GM18870 (cell line): ENCODE data around the gene OR13C2.
"Not testable (repeated sequence)": the region's sequence is repeated elsewhere in the genome, so short reads cannot be mapped to it uniquely, and the experiment has no call there.

Experiments used
- ATAC-seq: cut with Tn5 transposase; IDR thresholded peaks from one replicate; pipeline ENCODE4 v1.9.1; 2021; ENCODE audit warnings: moderate library complexity; ENCODE audit not compliant: unreplicated experiment

Gene OR13C2

GRCh38 chr9:104605527-104605926 is at the start of gene OR13C2:
Gene OR13C2 (minus strand): TSS chr9:104605627. CDS start chr9:104605627, 0 bp downstream.
- ATAC-seq: not testable (repeated sequence)

DNA sequence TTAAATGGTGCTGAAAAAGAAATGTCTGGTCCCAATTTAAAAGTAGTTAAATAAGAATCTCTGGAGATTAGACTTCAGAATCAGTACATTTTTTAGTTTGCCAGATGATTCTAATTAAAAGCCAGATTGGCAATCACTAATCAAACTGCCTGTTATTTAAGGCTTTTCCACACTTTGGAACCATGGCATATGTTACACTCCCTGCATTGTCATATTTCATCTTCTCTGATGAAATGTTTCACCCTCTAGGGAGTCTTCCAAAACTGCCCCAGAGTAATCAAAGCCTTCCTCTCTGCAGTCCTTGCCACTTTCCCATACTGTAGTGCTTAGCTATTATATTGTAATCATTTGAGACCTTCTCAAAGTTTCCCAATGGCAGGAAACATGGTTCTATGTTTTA is 30.0 kb upstream of the OR13C2 start:
- no peak for ATAC-seq

GRCh38 chr9:104633976-104634520 is 28.6 kb upstream of the OR13C2 start:
- no peak for ATAC-seq

GRCh38 chr9:104625964-104626363 is 20.5 kb upstream of the OR13C2 start:
- not testable (repeated sequence) for ATAC-seq

- no peak for ATAC-seq
Observed at GRCh38 chr9:104618104-104618503, 12.7 kb upstream of the OR13C2 start, which contains the start of gene OR13C9. Gene OR13C9 (minus strand): TSS chr9:104618204. CDS start chr9:104618204, 0 bp downstream.

DNA sequence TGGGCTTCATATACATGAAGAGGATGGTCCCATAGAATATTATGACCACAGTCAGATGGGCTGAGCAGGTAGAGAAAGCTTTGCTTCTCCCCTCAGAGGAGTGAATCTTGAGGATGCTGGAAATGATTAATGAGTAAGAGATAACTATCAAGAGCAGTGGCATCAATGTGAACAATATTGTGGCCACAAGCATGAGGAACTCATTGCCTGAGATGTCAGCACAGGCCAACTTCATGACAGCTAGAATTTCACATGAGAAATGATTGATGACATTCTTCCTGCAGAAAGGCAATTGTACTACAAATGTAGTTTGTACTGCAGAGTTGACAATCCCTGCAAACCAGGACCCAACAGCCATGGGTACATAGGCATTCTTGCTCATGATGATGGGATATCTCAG is 12.0 kb upstream of the OR13C2 start:
- no peak for ATAC-seq

- no peak for ATAC-seq
Observed at GRCh38 chr9:104611213-104611612, 5.8 kb upstream of the OR13C2 start.

DNA sequence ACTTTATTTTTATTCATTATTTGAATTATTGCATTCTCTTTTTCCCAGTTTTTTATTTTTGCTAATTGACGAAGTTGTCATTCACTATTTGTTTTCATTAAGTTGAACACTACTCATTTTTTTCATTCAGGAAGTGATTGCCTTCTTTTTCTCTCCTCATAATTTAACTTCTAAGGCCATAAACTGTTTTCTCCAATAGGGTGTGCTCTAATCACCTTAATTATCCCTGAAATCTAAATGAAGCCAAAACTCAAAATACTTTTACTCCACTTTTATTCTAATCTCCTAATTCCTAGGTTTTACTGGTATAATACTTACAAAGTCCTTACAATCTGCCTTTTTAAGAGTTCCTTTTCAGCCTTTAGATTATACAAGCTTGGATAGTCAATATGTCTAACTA is 2.9 kb upstream of the OR13C2 start:
- ATAC-seq: no peak

- no peak for ATAC-seq
Observed at GRCh38 chr9:104606152-104606551, 725 bp upstream of the OR13C2 start.

GRCh38 chr9:104604801-104605200 is 626 bp downstream of the OR13C2 start:
- ATAC-seq: peak; percentile 61

DNA sequence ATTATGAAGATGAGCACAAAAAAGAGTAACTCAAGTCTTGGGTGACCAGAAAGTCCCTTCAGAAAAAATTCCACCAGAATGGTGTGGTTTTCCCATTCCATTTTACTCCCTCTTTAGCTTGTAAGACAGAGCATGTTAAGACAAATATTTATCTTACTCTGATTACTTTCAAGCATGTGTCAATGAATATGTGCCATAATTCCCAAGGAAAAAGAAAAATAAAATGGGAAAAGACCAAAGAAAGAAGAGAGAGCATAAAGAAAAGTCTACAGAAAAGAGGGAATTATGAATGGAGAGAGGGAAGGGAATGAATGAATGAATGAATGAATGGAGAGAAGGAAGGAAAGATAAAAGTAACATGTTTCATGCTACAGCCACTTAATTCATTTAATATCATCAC is 6.1 kb downstream of the OR13C2 start, which contains the start of gene OR13C5:
OR13C5 (minus strand) TSS at position 101 of the 400 bp plus-strand sequence; CDS start at position 101, 0 bp downstream.
- not testable (repeated sequence) for ATAC-seq

GRCh38 chr9:104598749-104599148 is 6.7 kb downstream of the OR13C2 start:
- ATAC-seq: not testable (repeated sequence)

GRCh38 chr9:104589626-104590025 is 15.8 kb downstream of the OR13C2 start:
- ATAC-seq: no peak

GRCh38 chr9:104586496-104587180 is 18.8 kb downstream of the OR13C2 start:
- no peak for ATAC-seq

DNA sequence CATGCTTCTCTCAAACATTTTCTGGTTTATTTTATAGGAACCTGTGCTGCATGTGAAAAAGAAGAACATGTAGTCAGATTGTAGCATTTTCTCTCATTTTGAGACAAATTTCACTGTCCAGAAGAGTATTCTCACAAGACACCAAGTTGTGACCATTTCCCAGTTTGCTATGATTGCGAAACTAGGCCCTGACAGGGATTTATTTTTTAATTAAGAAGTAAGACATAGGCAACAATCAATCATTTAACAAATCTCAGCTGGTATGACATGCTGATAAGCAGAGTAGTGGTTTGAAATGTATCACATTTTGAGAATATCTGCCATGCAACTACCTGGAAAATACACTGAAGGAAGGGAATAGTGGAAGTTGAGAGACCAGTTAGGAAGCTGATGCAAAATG is 24.9 kb downstream of the OR13C2 start:
- no peak for ATAC-seq

- ATAC-seq: no peak
Observed at GRCh38 chr9:104577263-104577662, 28.2 kb downstream of the OR13C2 start.

DNA sequence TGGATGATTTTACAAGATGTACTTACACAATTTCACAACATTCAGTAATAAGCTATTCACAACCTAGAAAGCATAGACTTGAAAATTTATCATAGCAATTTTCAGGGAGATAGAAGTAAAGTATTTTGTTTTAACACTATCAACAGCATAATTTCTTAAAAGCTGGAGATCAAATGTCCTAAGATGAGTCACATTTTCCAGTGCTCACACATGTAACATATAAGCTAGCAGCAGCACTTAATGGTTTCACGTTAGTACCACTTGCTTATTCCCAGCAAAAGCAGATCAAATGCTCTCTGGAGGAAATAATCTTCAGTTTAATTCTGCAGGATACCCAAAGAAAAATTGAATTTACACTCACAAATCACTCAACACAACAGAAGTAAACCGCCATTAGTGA is 30.0 kb downstream of the OR13C2 start:
- no peak for ATAC-seq

- ATAC-seq: no peak
Observed at GRCh38 chr9:104572612-104573011, 32.8 kb downstream of the OR13C2 start.

GRCh38 chr9:104568868-104569267 is 36.6 kb downstream of the OR13C2 start, which contains the start of gene OR13C8:
Gene OR13C8 (plus strand): TSS chr9:104569168. CDS start chr9:104569168, 0 bp downstream.
- ATAC-seq: no peak

DNA sequence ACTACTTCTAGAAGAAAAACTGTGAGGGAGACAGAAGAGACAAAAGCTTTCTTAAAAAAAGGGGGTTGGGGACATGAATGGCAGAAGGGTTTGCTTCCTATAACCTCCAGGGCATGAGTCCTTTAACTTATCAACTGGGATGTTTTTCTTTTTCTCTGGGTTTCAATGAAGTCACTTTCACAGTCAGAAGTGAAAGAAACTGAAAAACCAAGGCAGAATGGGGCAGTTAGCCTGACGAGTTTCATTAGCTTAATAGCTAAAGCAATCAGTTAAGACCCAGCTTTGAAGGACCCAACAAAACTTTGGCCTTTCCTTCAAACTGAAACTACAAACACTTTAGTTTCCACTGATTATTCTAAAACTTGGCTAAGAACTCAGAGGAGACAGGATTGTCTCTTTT is 41.1 kb downstream of the OR13C2 start:
- no peak for ATAC-seq

DNA sequence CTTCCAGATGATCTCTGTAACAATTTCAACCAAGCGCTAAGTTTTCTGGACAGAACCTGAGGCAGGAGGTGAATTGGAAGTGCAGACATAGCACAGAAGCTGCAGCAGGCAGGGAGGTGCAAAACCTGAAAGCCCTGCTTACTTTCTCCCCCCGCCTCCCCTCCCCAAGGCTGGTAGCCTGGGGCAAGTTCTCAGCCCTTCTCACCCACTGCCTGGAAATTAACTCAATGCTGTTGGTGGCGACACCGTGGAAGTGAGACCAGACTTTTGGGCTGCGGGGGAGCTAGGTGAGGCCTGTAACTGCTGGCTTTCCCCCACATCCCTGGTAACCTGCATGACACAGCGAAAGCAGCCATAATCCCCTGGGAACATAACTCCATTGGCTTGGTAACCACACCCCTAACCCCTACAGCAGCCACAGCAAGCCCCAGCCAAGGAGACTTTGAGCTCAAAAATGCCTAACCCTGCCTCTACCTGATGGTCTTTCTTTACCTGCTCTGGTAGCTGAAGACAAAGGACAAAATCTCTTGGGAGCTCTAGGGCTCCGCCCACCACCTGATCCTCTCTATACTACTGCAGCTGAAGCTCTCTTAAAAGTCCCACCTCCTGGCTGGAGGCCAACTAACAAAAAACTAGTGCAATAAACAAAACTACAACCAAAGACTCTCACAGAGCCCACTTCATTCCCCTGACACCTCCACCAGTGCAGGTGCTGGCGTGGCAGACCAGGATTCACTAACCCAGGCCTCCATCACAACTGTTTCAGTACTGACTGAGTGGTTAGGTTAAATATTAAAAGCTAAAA is 48.4 kb downstream of the OR13C2 start:
- no peak for ATAC-seq

DNA sequence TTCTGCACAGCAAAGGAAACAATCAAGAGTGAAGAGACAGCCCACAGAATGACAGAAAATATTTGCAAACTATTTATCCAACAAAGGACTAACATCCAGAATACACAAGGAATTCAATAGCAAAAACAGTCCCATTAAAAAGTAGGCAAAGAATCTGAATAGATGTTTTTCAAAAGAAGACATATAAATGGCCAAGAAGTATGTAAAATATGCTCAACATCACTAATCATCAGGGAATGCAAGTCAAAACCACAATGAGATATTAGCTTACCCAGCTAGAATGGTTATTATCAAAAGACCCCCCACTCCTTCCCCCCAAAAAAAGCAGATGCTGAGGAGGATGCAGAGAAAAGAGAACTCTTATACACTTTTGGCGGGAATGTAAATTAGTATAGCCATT is 49.9 kb downstream of the OR13C2 start:
- no peak for ATAC-seq
